Heart left ventricle (tissue), 16 donors: ENCODE results near the gene CD300LF. TPM values are rescaled to one million over a fixed set of nuclear protein-coding genes. Genes with fewer than 3 reads are reported as not detected.

Experiments used
- ATAC-seq, 4 donors: fragments of 200-7000 bp; cut with Tn5 transposase; one replicate each; pipeline ENCODE4 v1.9.1; 2020 to 2022; ENCODE audit warnings: moderate library complexity in 4 of 4, mild to moderate bottlenecking in 3 of 4, moderate number of reproducible peaks in 1 of 4
- DNase-seq, 5 donors: peaks; one replicate each; pipeline ENCODE4 v3.0.0-alpha.2; 2020
- H3K27ac ChIP-seq, 12 donors: fragments of 200-600 bp; sonication (generic) in 4 of 12; one replicate each; pipeline versions ENCODE4 v1.5.0 to v1.8.0; 2016 to 2022; ENCODE audit warnings: mild to moderate bottlenecking in 2 of 12
- H3K27me3 ChIP-seq, 9 donors: fragments of 200-600 bp; sonication (generic) in 2 of 9; one replicate each; pipeline versions ENCODE4 v1.5.1 to v1.8.0; 2016 to 2022; ENCODE audit warnings: mild to moderate bottlenecking in 3 of 9
- H3K36me3 ChIP-seq, 9 donors: fragments of 200-600 bp; sonication (generic) in 2 of 9; one replicate each; pipeline versions ENCODE4 v1.5.0 to v1.8.0; 2018 to 2022; ENCODE audit warnings: mild to moderate bottlenecking in 2 of 9
- H3K4me1 ChIP-seq, 12 donors: fragments of 200-600 bp; sonication (generic) in 4 of 12; one replicate each; pipeline versions ENCODE4 v1.5.0 to v1.8.0; 2016 to 2022; ENCODE audit warnings: mild to moderate bottlenecking in 3 of 12
- H3K4me3 ChIP-seq, 12 donors: fragments of 200-600 bp; sonication (generic) in 4 of 12; one replicate each; pipeline versions ENCODE4 v1.5.0 to v1.8.0; 2017 to 2022; ENCODE audit warnings: mild to moderate bottlenecking in 9 of 12, moderate library complexity in 4 of 12
- H3K9me3 ChIP-seq, 12 donors: fragments of 200-600 bp; sonication (generic) in 4 of 12; one replicate each; pipeline versions ENCODE4 v1.5.0 to v1.8.0; 2016 to 2022; ENCODE audit warnings: mild to moderate bottlenecking in 1 of 12
- CTCF ChIP-seq, 12 donors: fragments of 200-600 bp; sonication (generic) in 4 of 12; IDR thresholded peaks; one replicate each; pipeline versions ENCODE4 v1.5.0 to v1.8.0; 2018 to 2022; ENCODE audit warnings: antibody characterized with exemption in 12 of 12, mild to moderate bottlenecking in 5 of 12
- POLR2A ChIP-seq, 2 donors: fragments of 450-650 bp; IDR thresholded peaks; one replicate each; pipeline ENCODE4 v1.6.1; 2017; ENCODE audit warnings: antibody characterized with exemption in 2 of 2, mild to moderate bottlenecking in 2 of 2, moderate library complexity in 2 of 2
- WGBS, 4 donors: extraction: QIAGEN DNeasy Blood & Tissue Kit in 2 of 4; methylation state at CpG; one replicate each; pipeline versions ENCODE4 v1.1.5 to v1.1.7; 2013 to 2018; 5-methylcytosine and 5-hydroxymethylcytosine counted together
- intact Hi-C, 10 donors: fragments of 100-400 bp; cut with DNase I; formaldehyde crosslinking; loops; one replicate each; pipeline versions ENCODE4 v1.11.1 to v1.14.2; 2022
- polyA plus RNA-seq, 2 donors: library from polyadenylated mRNA; stranded (reverse); fragments of 200-250 nt; gene quantifications; one replicate each; pipeline ENCODE4 v1.2.3, GENCODE V29; 2013
- total RNA-seq, 9 donors: library from RNA; depleted of rRNA in 2 of 9; stranded (reverse); fragments of >200 nt in 2 of 9; fragmentation: NEBNext Ultra II Directional in 3 of 9; extraction: Animal tissue kit (Norgen Biotek cat#: 25700) in 3 of 9; gene quantifications; one replicate each; pipeline versions ENCODE4 v1.1.0 to v1.2.4, GENCODE V29; 2016 to 2023
- donor health status: ischemic (EF 13 %, LVEDD 7.1; RV severe dilation, severe dysfunction).
- donor health status: healthy with polysubstance abuse.
- donor health status: DM: no; HTN: yes; CAD: no.
- donor health status: DM: no; HTN: no; CAD: no.
- donor health status: ischemic (EF 25% LVEDD 6.9; RV normal size, moderate dysfunction).
- donor health status: ischemic (EF 25% LVEDD 5.7; RV mildly dilated, moderate dysfunction).
- donor health status: healthy.
- donor health status: DM: yes; HTN: yes; CAD: no.
- donor health status: ischemic (EF 35%, LVEDD 5.7; RV mildly dilated, moderate dysfunction).
- donor health status: nonischemic (EF 11% LVEDD 7.7; RV severe dilation, severe dysfunction).
- donor health status: DM: yes; HTN: yes; CAD: no.
- donor health status: PGD.
- donor health status: ischemic (EF 29% LVEDD 5.4; RV normal size, mild dysfunction).
- donor health status: nonischemic (EF 23%, LVEDD 6.1; RV moderate dilation, normal function).

CD300LF gene
- total and polyA plus RNA-seq, 11 donors = 0.15 to 7.0 (median 0.42) TPM; not detected in 2

DNA sequence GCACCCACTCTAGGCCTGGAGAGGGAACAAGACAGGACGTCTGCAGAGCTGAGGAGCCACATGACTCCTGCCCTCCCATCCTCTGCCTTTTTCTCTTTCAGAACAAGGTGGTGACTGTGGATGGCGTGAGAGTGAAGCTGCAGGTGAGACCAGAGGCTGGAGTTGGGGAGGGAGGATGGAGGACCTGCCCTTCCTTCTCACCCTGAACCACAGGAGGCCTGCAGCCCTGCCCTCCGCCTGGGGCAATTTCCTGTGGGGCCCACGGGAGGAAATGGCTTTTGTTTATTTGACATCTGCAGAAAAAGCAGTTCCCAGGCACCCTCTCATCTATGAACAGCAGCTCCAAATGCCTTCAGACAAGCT lies 29.4 kb upstream of the CD300LF start:
- H3K27ac ChIP-seq = peak overlapping the region in 4 of 12 donors; percentile 9 to 86 (median 20)
- no peaks in the 10 kb centered on the region for H3K9me3 ChIP-seq
- peaks cover 14 to 44% (median 27%) of the 10 kb centered on the region in 9 donors for H3K27me3 ChIP-seq
- WGBS, 4 donors = 16 to 37% (median 29%) methylated on average over 3 to 4 of the region's 4 CpGs
- no peak for ATAC-seq
- peak in 1 of 5 donors; percentile 38 for DNase-seq
- H3K4me3 ChIP-seq = peak overlapping the region in 1 of 12 donors; percentile 20
- intact Hi-C loops = loop anchor here in 4 of 10 donors (5.0 kb wide), 4 partner anchors 40 to 215 kb away; no protein-coding TSS in a partner anchor
- peaks cover 0 to 100% (median 26%) of the 10 kb centered on the region in 12 donors for H3K4me1 ChIP-seq
- H3K36me3 ChIP-seq = no peaks in the 10 kb centered on the region
- TF ChIP-seq POLR2A (IDR thresholded peaks at IDR 0.05) (no peak), CTCF (IDR thresholded peaks at IDR 0.05) (no peak)

GRCh38 chr17:74740641-74741387 lies 28.1 kb upstream of the CD300LF start:
- ATAC-seq (no peak), DNase-seq (no peak)
- no peaks in the 10 kb centered on the region for H3K36me3 ChIP-seq
- no peak for TF ChIP-seq POLR2A (IDR thresholded peaks at IDR 0.05)
- no peak for TF ChIP-seq CTCF (IDR thresholded peaks at IDR 0.05)
- no peak overlapping the region for H3K4me3 ChIP-seq
- H3K4me1 ChIP-seq = peaks cover 0 to 97% (median 33%) of the 10 kb centered on the region in 12 donors
- no peaks in the 10 kb centered on the region for H3K9me3 ChIP-seq
- intact Hi-C loops = loop anchor here in 4 of 10 donors (5.0 kb wide), 4 partner anchors 41 to 216 kb away; no protein-coding TSS in a partner anchor
- H3K27ac ChIP-seq = peak overlapping the region in 1 of 12 donors; percentile 86
- 84 to 95% (median 86%) methylated on average over 13 to 17 of the region's 17 CpGs for WGBS, 4 donors
- H3K27me3 ChIP-seq = peaks cover 16 to 54% (median 32%) of the 10 kb centered on the region in 9 donors

DNA sequence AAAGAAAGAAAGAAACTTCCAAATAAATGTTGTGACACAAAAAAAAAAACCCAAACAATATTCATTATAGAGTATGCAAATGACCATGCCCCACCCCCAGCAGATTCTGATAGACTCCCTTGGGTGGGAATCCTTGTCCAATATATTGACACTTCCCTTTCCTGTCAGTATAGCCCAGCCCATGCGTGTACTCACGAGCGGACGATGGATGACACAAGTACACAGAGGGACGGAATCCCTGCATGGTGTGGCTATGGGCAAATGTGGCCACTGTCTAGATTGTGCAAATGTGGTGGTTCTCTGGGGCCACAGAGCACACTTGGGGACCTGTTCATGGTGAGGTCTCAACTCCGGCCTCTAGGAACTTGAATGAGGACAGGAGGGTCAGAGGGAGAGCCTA lies 27.4 kb upstream of the CD300LF start:
- Histone ChIP-seq H3K4me3 (no peak overlapping the region), H3K27me3 (peaks cover 18 to 54% (median 35%) of the 10 kb centered on the region in 9 donors), H3K4me1 (peaks cover 0 to 91% (median 33%) of the 10 kb centered on the region in 12 donors), H3K27ac (peak overlapping the region in 1 of 12 donors; percentile 86), H3K36me3 (no peaks in the 10 kb centered on the region), H3K9me3 (no peaks in the 10 kb centered on the region)
- ATAC-seq (no peak), DNase-seq (peak in 1 of 5 donors; percentile 26)
- intact Hi-C loops = loop anchor here in 4 of 10 donors (5.0 kb wide), 4 partner anchors 42 to 217 kb away; no protein-coding TSS in a partner anchor
- TF ChIP-seq CTCF (IDR thresholded peaks at IDR 0.05) = no peak
- TF ChIP-seq POLR2A (IDR thresholded peaks at IDR 0.05) = no peak
- WGBS, 4 donors = 82 to 86% (median 84%) methylated on average over 6 of the region's 6 CpGs

GRCh38 chr17:74739227-74739831 lies 26.6 kb upstream of the CD300LF start:
- H3K27me3 ChIP-seq = peaks cover 18 to 55% (median 35%) of the 10 kb centered on the region in 9 donors
- no peak for ATAC-seq
- H3K4me1 ChIP-seq = peaks cover 0 to 83% (median 25%) of the 10 kb centered on the region in 12 donors
- WGBS, 4 donors = 84 to 92% (median 87%) methylated on average over 12 of the region's 12 CpGs
- peak in 1 of 5 donors; percentile 15 for DNase-seq
- intact Hi-C loops = loop anchor here in 7 of 10 donors (5.0 kb wide), 2 partner anchors 33 to 82 kb away; no protein-coding TSS in a partner anchor
- H3K9me3 ChIP-seq = no peaks in the 10 kb centered on the region
- peak overlapping the region in 1 of 12 donors; percentile 87 for H3K27ac ChIP-seq
- H3K4me3 ChIP-seq = peak overlapping the region in 1 of 12 donors; percentile 59
- no peaks in the 10 kb centered on the region for H3K36me3 ChIP-seq
- TF ChIP-seq CTCF (IDR thresholded peaks at IDR 0.05) (no peak), POLR2A (IDR thresholded peaks at IDR 0.05) (no peak)
